Kidney epithelial cell (primary cell): Measurements from ENCODE around the gene ZNF19. TPM values are rescaled to one million over a fixed set of nuclear protein-coding genes. Genes with fewer than 3 reads are reported as not detected.

Experiments used
- DNase-seq: peaks from one replicate; pipeline ENCODE4 v3.0.0-alpha.2; 2010; ENCODE audit warnings: low read depth
- H3K27me3 ChIP-seq: 2 replicates; pipeline ENCODE4 v1.6.0; 2011; ENCODE audit warnings: low read length; ENCODE audit not compliant: control insufficient read depth, insufficient read depth
- H3K36me3 ChIP-seq: 2 replicates; pipeline ENCODE4 v1.5.1; 2011; ENCODE audit warnings: low read length; ENCODE audit not compliant: control insufficient read depth, insufficient read depth
- H3K4me3 ChIP-seq: 2 replicates; pipeline ENCODE4 v1.5.1; 2011; ENCODE audit warnings: low read depth, mild to moderate bottlenecking, control low read depth, low read length
- CTCF ChIP-seq: IDR thresholded peaks from 2 replicates; pipeline ENCODE4 v1.5.1; 2011; ENCODE audit warnings: mild to moderate bottlenecking, moderate library complexity, low read length, control low read depth, inconsistent platforms; ENCODE audit not compliant: insufficient read depth, poor library complexity, severe bottlenecking
- total RNA-seq: library from RNA; depleted of rRNA; stranded (reverse); fragments of >200 nt; gene quantifications from 2 replicates; pipeline ENCODE4 v1.2.3, GENCODE V29; 2015

Gene ZNF19
- total RNA-seq: 3.6 and 5.1 TPM in 2 replicates

GRCh38 chr16:71489122-71489521 is at the start of gene ZNF19:
Gene ZNF19, minus strand, starts transcription at chr16:71489324. Its CDS starts 7,210 bp downstream, at chr16:71482114.
- no peak within 1 kb of the TSS for H3K4me3 ChIP-seq
- no peak for DNase-seq
- no peak for TF ChIP-seq CTCF
- H3K36me3 ChIP-seq: no peaks in the 10 kb centered on the region
- no peaks in the 10 kb centered on the region for H3K27me3 ChIP-seq

GRCh38 chr16:71537643-71538042 is 48.5 kb upstream of the ZNF19 start:
- Histone ChIP-seq H3K4me3 (no peak overlapping the region), H3K36me3 (no peaks in the 10 kb centered on the region), H3K27me3 (no peaks in the 10 kb centered on the region)
- DNase-seq: no peak
- peak; percentile 63 for TF ChIP-seq CTCF

- H3K27me3 ChIP-seq: no peaks in the 10 kb centered on the region
- TF ChIP-seq CTCF: no peak
- H3K4me3 ChIP-seq: no peak overlapping the region
- H3K36me3 ChIP-seq: no peaks in the 10 kb centered on the region
- DNase-seq: no peak
Measured at GRCh38 chr16:71536752-71537499, 47.8 kb upstream of the ZNF19 start.

GRCh38 chr16:71532366-71532765 is 43.2 kb upstream of the ZNF19 start:
- no peak for DNase-seq
- no peaks in the 10 kb centered on the region for H3K27me3 ChIP-seq
- TF ChIP-seq CTCF: no peak
- H3K4me3 ChIP-seq: no peak overlapping the region
- H3K36me3 ChIP-seq: no peaks in the 10 kb centered on the region

- H3K36me3 ChIP-seq: no peaks in the 10 kb centered on the region
- no peak overlapping the region for H3K4me3 ChIP-seq
- no peak for DNase-seq
- no peak for TF ChIP-seq CTCF
- no peaks in the 10 kb centered on the region for H3K27me3 ChIP-seq
Measured at GRCh38 chr16:71528863-71529262, 39.7 kb upstream of the ZNF19 start.

GRCh38 chr16:71528257-71528656 is 39.1 kb upstream of the ZNF19 start:
- DNase-seq: no peak
- Histone ChIP-seq H3K36me3 (no peaks in the 10 kb centered on the region), H3K4me3 (no peak overlapping the region), H3K27me3 (no peaks in the 10 kb centered on the region)
- no peak for TF ChIP-seq CTCF
